ENCODE data around the gene NDNF.

NDNF gene

GRCh38 chr4:121011780-121012340 is 60.5 kb downstream of the NDNF start:
- no peak for DNase-seq

- no peak for DNase-seq
Measured at GRCh38 chr4:121011138-121011537, 61.2 kb downstream of the NDNF start.

GRCh38 chr4:121009578-121010478 is 62.5 kb downstream of the NDNF start:
- no peak for DNase-seq

- DNase-seq = peak; percentile 1
Measured at GRCh38 chr4:121007660-121008059, 64.7 kb downstream of the NDNF start.

- DNase-seq = no peak
Measured at GRCh38 chr4:121003863-121004262, 68.5 kb downstream of the NDNF start.

GRCh38 chr4:120995266-120996010 is 76.9 kb downstream of the NDNF start:
- DNase-seq = no peak

GRCh38 chr4:120994521-120994920 is 77.8 kb downstream of the NDNF start:
- DNase-seq = no peak

- no peak for DNase-seq
Measured at GRCh38 chr4:120991885-120992284, 80.5 kb downstream of the NDNF start.

GRCh38 chr4:120990246-120990645 is 82.1 kb downstream of the NDNF start:
- DNase-seq = no peak
